ENCODE data around the gene ZCCHC17.
"Not testable (repeated sequence)": the region's sequence is repeated elsewhere in the genome, so short reads cannot be mapped to it uniquely, and the experiment has no call there.

ZCCHC17 gene, protein sequence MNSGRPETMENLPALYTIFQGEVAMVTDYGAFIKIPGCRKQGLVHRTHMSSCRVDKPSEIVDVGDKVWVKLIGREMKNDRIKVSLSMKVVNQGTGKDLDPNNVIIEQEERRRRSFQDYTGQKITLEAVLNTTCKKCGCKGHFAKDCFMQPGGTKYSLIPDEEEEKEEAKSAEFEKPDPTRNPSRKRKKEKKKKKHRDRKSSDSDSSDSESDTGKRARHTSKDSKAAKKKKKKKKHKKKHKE

DNA sequence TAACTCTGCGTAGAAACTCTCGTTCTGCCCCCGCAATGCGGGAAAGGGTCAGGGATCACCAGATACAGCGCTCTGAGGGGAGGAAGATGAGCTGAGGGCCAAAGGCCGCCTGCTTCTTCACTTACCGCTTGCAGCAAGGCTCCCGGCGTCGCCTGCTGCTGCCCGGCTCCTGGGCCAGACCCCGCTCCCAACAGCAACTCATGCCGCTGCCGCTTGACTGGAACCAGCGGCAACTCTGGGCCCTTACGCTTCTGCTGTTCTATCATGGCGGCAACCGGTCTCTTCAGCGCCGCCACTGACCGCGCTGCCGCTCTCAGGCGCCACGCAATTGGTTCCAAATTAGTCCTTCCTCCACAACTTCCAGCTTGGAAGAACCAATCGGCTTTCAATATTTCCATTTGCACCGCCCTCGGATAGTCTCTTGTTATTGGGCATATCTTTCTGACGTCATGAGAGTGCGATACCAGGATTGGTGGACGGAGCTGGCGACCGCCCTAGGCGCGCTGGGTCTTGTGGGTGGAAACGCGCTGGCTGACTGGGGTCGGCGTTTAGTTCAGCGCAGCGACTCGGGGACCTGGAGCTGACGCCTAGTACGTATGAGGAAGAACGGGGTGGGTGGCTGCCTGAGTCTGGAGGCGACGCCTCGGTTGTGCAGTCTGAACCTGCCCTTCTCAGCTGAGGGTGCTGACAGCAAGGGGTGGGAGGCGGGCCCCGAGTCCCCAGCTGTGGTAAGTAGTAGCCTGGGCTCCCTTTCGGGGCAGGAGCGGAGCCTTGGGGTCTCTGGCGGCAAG is at the start of gene ZCCHC17, which contains the start of gene SNRNP40:
Gene ZCCHC17 (plus strand): TSS at position 547 of the 791 bp plus-strand sequence. CDS start 13,067 bp downstream, outside the sequence.
Gene SNRNP40 (minus strand): TSS at position 303 of the 791 bp plus-strand sequence. CDS start 37 bp downstream, at position 266.
- DNase-seq (ENCODE audit: low spot score): peak; percentile 98

DNA sequence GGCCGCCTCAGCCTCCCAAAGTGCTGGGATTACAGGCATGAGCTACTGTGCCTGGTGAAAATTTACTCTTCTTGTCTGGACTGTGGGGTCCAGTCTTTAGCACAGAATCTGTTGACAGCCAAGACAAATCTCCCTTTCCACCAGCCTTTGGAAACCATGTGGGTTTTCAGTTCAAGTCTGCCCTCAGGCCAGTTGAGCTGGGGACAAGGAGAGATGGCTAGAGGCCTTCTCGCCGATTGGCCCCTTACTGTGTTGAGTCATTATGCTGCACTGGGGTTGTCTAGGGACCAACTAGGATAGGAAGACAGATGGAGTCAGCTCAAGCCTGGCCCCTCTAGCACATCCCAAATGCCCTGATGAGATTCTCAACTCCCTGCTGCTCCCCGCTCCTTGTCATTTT is 48.6 kb upstream of the ZCCHC17 start:
- no peak for DNase-seq (ENCODE audit: low spot score)

GRCh38 chr1:31249854-31250253 is 47.0 kb upstream of the ZCCHC17 start:
- no peak for DNase-seq (ENCODE audit: low spot score)

DNA sequence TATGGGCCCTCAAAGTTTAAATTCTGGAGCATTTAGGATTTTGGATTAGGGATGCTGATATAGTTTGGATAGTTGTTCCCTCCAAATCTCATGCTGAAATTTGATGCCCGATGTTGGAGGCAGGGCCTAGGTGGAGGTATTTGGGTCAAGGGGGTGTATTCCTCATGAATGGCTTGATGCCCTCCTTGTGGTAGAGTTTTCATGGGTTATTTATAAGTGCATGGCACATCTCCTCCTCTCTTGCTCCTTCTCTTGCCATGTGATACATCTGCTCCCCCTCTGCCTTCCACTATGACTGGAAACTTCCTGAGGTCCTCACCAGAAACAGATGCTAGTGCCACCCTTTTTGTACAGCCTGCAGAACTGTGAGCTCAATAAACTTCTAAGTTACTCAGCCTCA is 39.6 kb upstream of the ZCCHC17 start:
- no peak for DNase-seq (ENCODE audit: low spot score)

DNA sequence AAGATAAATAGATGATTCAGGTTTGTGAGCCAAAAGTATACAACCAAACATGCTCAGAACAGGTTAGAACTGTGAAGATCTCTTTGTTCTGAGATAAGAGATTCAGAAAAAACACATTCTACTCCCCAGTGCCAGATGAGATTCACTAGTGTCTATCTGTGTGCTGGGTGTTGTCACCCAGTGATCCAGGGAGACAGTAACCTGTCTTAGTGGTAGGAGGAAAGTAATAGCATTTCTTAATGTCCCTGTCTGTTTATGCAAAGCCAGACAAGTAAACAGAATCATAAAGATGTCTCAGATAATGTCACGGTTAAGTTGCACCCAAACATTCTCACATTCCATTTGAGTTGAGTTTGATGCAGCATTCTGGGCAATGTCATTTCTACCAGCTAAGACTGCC is 38.3 kb upstream of the ZCCHC17 start:
- no peak for DNase-seq (ENCODE audit: low spot score)

DNA sequence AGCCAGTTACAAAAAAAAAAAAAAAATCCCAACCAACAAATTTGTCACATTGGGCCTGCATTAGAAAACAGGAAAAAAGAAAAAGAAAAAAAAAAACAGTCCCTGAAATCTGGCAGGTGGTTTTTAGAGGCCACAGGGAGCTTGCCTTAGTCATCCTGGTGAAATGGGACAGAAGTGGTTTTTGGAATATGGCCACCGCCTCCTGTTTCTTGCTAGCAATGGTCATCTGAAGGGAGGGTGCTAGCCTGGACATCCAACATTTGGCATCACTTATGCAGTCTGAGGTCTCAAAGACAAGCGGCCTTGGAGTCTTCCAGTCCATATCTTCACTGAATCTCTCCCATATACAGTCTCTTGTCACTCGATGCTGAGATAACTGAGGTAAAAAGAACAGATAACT is 37.1 kb upstream of the ZCCHC17 start:
- no peak for DNase-seq (ENCODE audit: low spot score)

DNA sequence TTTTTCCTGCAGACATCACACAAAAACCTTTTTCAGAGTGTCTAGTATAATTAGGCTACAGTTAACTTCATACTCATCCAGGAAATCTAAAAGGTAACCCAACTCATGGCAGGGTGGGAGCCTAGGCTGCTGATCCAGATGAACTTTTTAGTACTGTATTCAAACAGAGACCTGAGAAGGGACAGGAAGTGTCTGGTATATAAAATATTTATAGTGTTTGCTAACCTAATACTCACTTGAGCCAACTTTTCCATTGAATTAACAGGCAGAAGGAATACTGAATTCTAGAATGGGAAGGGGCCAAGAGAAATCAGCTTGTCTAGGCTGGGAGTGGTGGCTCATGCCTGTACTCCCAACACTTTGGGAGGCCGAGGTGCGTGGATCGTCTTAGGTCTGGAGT is 34.9 kb upstream of the ZCCHC17 start:
- no peak for DNase-seq (ENCODE audit: low spot score)

- DNase-seq (ENCODE audit: low spot score): not testable (repeated sequence)
Measured at GRCh38 chr1:31262393-31262792, 34.4 kb upstream of the ZCCHC17 start.

DNA sequence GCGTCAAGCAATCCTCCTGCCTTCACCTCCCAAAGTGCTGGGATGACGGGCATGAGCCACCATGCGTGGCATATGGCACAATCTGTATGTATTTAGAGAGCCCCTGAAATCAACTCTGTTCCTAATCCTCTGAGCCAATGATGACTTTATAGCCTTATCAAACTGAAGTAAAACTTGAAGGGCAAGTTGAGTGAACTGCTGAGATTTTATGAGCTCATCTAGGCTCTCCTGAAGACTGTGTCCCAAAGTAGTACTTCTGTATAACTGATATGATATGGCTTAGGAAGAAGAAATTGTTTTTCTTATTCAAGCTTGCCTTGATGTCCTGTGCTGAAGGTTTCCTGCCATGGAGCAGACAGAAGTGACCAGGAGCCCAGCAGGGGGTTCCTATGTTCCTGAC is 33.4 kb upstream of the ZCCHC17 start:
- DNase-seq (ENCODE audit: low spot score): no peak

DNA sequence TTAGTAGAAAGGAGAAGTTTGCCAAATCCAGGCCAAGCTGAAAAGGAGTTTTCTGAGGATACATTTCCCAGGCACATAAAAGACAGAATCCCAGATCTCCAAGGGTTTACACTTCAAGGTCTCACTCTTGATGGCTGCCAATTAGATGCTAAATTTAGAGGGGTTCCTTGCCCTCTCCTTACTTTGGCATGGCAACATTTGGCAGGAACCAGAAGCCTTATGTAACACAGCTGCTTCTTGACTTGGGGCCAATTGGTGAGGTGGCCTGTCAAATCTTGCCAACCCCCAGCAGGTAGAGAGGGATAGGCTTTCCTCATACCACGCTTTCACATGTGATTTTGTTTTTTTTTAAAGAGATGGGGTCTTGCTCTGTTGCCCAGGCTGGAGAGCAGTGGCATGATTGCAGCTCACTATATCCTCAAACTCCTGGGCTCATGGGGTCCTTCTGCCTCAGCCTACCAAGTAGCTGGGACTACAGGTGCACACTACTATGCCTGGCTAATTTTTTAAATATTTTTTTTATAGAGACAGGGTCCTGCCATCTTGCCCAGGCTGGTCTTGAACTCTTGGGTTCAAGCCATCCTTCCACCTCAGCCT is 31.9 kb upstream of the ZCCHC17 start:
- no peak for DNase-seq (ENCODE audit: low spot score)

DNA sequence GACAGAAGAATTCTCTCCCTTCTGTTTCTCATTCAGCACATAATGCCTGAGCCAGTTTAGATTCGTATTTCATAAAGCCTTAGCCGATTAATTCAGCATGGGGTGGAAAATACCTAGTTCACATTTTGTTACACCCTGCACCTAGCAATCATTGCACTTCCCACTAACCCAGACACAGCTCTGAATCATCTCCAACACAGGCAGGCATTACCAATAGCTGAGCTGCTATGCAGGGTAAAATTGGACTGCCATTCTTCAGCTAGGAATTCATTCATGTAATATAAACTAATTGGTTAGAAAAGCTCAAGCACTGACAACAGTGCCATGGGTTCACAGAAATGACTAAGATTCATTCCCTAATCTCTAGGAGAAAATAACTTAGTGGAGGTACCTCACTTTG is 30.3 kb upstream of the ZCCHC17 start:
- DNase-seq (ENCODE audit: low spot score): peak; percentile 69

DNA sequence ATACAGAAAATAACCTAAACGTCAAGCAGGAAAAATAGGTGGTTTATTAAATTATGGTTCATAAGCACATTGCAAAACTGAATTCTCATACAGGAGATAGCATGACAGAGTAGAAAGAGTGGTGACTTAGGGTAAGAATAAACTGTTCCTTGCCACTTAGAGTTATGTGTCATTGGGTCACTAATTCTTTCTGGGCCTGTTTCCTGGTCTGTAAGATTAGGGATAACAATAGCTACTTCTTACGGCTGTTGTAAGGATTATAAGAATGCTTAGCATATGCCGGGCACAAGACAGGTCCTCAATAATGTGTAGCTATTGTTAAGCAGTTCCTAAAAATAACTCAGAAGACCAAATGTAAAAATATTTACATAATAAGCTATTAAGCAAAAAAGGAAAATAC is 24.5 kb upstream of the ZCCHC17 start:
- DNase-seq (ENCODE audit: low spot score): no peak

- DNase-seq (ENCODE audit: low spot score): no peak
Measured at GRCh38 chr1:31273619-31274018, 23.2 kb upstream of the ZCCHC17 start.

GRCh38 chr1:31282426-31282825 is 14.4 kb upstream of the ZCCHC17 start:
- DNase-seq (ENCODE audit: low spot score): not testable (repeated sequence)

DNA sequence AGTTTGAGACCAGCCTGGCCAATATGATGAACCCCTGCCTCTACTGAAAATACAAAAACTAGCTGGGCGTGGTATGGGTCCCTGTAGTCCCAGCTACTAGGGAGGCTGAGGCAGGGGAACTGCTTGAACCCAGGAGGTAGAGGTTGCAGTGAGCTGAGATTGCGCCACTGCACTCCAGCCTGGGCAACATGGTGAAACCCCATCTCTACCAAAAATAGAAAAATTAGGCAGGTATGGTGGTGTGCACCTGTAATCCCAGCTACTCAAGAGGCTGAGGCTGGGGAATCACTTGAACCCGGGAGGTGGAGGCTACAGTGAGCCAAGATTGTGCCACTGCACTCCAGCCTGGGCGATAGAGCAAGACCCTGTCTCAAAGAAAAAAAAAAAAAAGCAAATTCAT is 9.0 kb upstream of the ZCCHC17 start:
- not testable (repeated sequence) for DNase-seq (ENCODE audit: low spot score)

GRCh38 chr1:31289021-31289420 is 7.8 kb upstream of the ZCCHC17 start:
- no peak for DNase-seq (ENCODE audit: low spot score)

GRCh38 chr1:31295874-31296485 is 852 bp upstream of the ZCCHC17 start:
- DNase-seq (ENCODE audit: low spot score): no peak

GRCh38 chr1:31297277-31298247 is 730 bp downstream of the ZCCHC17 start:
- DNase-seq (ENCODE audit: low spot score): no peak

DNA sequence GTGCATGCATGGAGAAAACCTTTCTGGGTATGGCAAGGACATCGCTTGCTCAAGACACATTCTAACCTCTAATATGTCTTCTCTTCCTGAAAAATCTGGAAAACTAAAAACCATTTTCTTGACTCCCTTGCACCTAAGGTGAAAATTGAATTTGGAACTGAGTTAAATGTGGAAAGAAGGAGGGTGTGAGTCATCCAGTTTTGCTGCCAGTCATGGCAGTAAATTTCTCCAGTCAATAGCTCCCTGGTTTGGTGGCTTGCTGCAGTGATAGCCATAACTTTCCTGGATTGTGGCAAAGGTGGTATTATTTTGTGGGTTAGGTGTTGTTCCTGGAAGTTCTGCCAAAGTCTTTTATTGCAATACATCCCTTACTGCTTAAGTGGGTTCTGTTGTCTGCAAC is 2.5 kb downstream of the ZCCHC17 start:
- no peak for DNase-seq (ENCODE audit: low spot score)

DNA sequence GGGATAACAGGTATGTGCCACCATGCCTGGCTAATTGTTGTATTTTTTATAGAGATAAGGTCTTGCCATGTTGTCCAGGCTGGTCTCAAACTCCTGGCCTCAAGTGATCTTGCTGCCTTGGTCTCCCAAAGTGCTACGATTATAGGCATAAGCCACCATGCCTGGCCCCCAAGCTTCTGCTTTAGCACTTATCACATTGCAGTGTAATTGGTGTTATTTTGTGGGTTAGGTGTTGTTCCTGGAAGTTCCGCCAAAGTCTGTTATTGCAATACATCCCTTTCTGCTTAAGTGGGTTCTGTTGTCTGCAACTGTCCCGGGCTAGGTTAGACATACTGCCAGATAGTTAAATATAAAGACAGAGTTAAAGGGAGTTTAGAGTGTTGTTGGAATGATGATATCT is 3.4 kb downstream of the ZCCHC17 start:
- DNase-seq (ENCODE audit: low spot score): no peak

- no peak for DNase-seq (ENCODE audit: low spot score)
Measured at GRCh38 chr1:31302709-31303441, 6.0 kb downstream of the ZCCHC17 start.
